ENCODE measurements around the gene BOLA3.

DNA sequence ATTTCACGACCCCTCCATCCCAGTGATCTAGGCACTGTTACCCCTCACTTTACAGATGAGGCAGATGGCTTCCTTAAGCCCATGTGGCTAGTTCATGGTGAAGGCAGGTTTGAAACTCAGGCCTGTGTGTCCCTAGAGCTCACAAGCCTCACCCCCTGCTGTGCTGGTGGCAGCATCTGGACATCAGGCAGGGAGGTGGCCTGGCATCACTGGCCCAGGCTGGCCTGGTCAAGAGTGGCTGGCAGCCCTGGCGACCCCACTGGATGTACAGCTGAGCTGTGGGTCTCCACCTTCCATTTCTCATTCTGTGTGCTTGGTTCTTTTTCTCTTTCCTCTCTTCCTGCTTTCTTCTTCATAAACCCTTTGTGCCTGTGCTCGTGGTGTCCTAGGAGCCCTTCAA is 56.3 kb downstream of the BOLA3 start:
- no peak for TF ChIP-seq CTCF (IDR thresholded peaks at IDR 0.05)
- TF ChIP-seq POLR2AphosphoS5 (IDR thresholded peaks at IDR 0.05; ENCODE audit: low read depth, low read length): no peak
